Smooth muscle cell (in vitro differentiated cells): ENCODE data around the gene ASPM. TPM values are rescaled to one million over a fixed set of nuclear protein-coding genes. Genes with fewer than 3 reads are reported as not detected.

ENCODE experiments used
- polyA plus RNA-seq: library from polyadenylated mRNA; unstranded; fragments of >200 nt; fragmentation: Nextera tagmentation; extraction: Ambion mirVana; gene quantifications from 2 replicates; pipeline ENCODE4 v1.2.1, GENCODE V29; 2016
- total RNA-seq: library from RNA; depleted of rRNA; stranded (reverse); fragments of >200 nt; gene quantifications from 2 replicates; pipeline ENCODE4 v1.2.3, GENCODE V29; 2014

Gene ASPM
- total and polyA plus RNA-seq, 2 experiments from 2014 or later, result 1.7 to 8.8 TPM

Other genes with a start within 250 kb of the ASPM start
- gene CFHR2, start 202.9 kb downstream of the ASPM start, total RNA-seq, result not detected in 2 replicates
- gene CFHR2, start 202.9 kb downstream of the ASPM start, polyA plus RNA-seq, result not detected in 2 replicates
- gene CFHR5, start 169.1 kb downstream of the ASPM start, total RNA-seq, result not detected in 2 replicates
- not detected in 2 replicates for gene CFHR5, start 169.1 kb downstream of the ASPM start, polyA plus RNA-seq
- not detected in 2 replicates for gene F13B, start 79.4 kb downstream of the ASPM start, total RNA-seq
- not detected in 2 replicates for gene F13B, start 79.4 kb downstream of the ASPM start, polyA plus RNA-seq
- gene ZBTB41, start 54.6 kb upstream of the ASPM start, total RNA-seq, result 18.5 and 24.2 TPM in 2 replicates
- 2.5 and 3.7 TPM in 2 replicates for gene ZBTB41, start 54.6 kb upstream of the ASPM start, polyA plus RNA-seq
- gene CRB1, start 121.6 kb upstream of the ASPM start, total RNA-seq, result under 0.01 and 0.40 TPM in 2 replicates
- gene CRB1, start 121.6 kb upstream of the ASPM start, polyA plus RNA-seq, result not detected in 2 replicates